Activated naive CD4-positive, alpha-beta T cell treated with anti-CD3 and anti-CD28 coated beads for 36 hours (primary cell): Measurements from ENCODE around the gene PPP2R1B. TPM values are rescaled to one million over a fixed set of nuclear protein-coding genes. Genes with fewer than 3 reads are reported as not detected.
A peak's percentile ranks its signal among the peaks of the same experiment; 100 is the strongest.

Source experiments
- CTCF ChIA-PET: fragments of 350-600 bp; sonication (Branson Sonifier 250); formaldehyde crosslinking; loops from one replicate; lab custom pipeline; 2021; ENCODE audit warnings: antibody characterized with exemption; lab: Charles Lee
- DNase-seq: peaks from one replicate; pipeline ENCODE4 v3.0.0-alpha.2; 2020
- H3K27ac Mint-ChIP-seq: one replicate; pipeline ENCODE4 v1.8.0; 2021; ENCODE audit warnings: mild to moderate bottlenecking, mixed read lengths
- H3K27me3 Mint-ChIP-seq: one replicate; pipeline ENCODE4 v1.8.0; 2021; ENCODE audit warnings: low read depth, mixed read lengths
- H3K36me3 Mint-ChIP-seq: one replicate; pipeline ENCODE4 v1.8.0; 2021; ENCODE audit warnings: low read depth, mixed read lengths
- H3K4me1 Mint-ChIP-seq: one replicate; pipeline ENCODE4 v1.8.0; 2021; ENCODE audit warnings: low read depth, mixed read lengths
- H3K4me3 Mint-ChIP-seq: one replicate; pipeline ENCODE4 v1.8.0; 2021; ENCODE audit warnings: mild to moderate bottlenecking, moderate library complexity, mixed read lengths
- H3K9me3 Mint-ChIP-seq: one replicate; pipeline ENCODE4 v1.8.0; 2021; ENCODE audit warnings: mixed read lengths
- intact Hi-C: fragments of 100-400 bp; cut with micrococcal nuclease; formaldehyde crosslinking; loops from one replicate; pipeline ENCODE4 v1.15.1; 2023
- total RNA-seq, 2 experiments: library from RNA; stranded (reverse); gene quantifications; one replicate each; pipeline ENCODE4 v1.2.3, GENCODE V29; 2021

The PPP2R1B gene
- total RNA-seq: 10 to 100 TPM; 36.7 to 43.8 TPM

- Mint-ChIP-seq H3K4me1 (peaks cover 33% of the 10 kb centered on the region), H3K36me3 (peaks cover 33% of the 10 kb centered on the region)
- CTCF ChIA-PET: interaction anchor here (0.6 to 2.9 kb wide), 10 partner anchors 9 to 513 kb away, joined by 3 to 30 read pairs (median 5); no protein-coding TSS in a partner anchor
Observed at GRCh38 chr11:111765984-111766833, at the start of gene PPP2R1B. Gene PPP2R1B, minus strand, starts transcription at chr11:111766389. Its CDS starts 28 bp downstream, at chr11:111766361.

GRCh38 chr11:111815489-111815888, 49.3 kb upstream of the PPP2R1B start:
- no peaks in the 10 kb centered on the region for H3K27me3 Mint-ChIP-seq
- H3K27ac Mint-ChIP-seq: no peak overlapping the region
- no peaks in the 10 kb centered on the region for H3K9me3 Mint-ChIP-seq
- peaks cover 7% of the 10 kb centered on the region for H3K36me3 Mint-ChIP-seq
- no peak overlapping the region for H3K4me3 Mint-ChIP-seq
- no peaks in the 10 kb centered on the region for H3K4me1 Mint-ChIP-seq
- no peak for DNase-seq
- CTCF ChIA-PET: no interaction called here
- intact Hi-C loops: no loop called here

More at GRCh38 chr11:111765984-111766833, at the start of gene PPP2R1B:
- H3K27me3 Mint-ChIP-seq: no peaks in the 10 kb centered on the region
- DNase-seq: peak; percentile 78
- H3K4me3 Mint-ChIP-seq: peak within 1 kb of the TSS; percentile 100
- intact Hi-C loops: loop anchor here (1.0 to 10.0 kb wide), 9 partner anchors 75 to 516 kb away; partner anchors contain the start of genes DLAT, POU2AF1, PTS and SDHD
- H3K27ac Mint-ChIP-seq: peak within 1 kb of the TSS; percentile 96
- H3K9me3 Mint-ChIP-seq: no peaks in the 10 kb centered on the region

DNA sequence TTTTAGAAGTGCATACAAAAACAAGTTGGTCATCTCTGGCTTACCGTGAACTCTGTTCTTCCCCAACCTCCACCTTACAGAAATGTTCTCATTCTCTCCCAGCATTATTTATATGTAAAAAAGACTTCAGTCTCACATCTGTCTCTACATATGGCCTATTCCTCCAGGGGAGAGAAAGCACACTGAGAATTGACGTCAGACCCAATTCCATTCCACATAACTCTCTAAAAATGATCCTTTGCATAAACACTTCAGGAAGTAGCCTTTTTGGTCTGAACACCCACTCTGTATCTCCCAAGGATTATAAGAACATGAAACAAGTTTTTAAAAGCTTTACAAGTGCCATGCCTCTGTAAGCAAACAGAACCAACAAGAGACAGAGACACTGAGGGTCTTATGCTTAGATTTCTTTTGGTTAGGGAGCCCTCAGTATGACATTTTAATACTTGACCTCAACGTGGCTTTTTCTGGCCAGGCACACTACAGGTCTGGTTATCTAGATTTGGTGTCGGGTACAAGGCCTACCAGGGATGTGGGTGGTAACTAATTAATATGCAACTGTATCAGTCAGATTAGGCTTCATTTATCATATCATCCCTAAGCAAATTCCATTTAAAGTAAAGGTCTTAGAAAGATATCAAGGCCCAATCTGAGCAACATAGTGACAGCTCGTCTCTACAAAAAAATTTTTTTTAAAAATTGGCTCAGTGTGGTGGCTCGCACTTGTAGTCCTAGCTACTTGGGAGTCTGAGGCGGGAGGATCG, 48.5 kb upstream of the PPP2R1B start:
- H3K27me3 Mint-ChIP-seq: no peaks in the 10 kb centered on the region
- no peaks in the 10 kb centered on the region for H3K9me3 Mint-ChIP-seq
- no peak overlapping the region for H3K27ac Mint-ChIP-seq
- no peaks in the 10 kb centered on the region for H3K4me1 Mint-ChIP-seq
- peaks cover 7% of the 10 kb centered on the region for H3K36me3 Mint-ChIP-seq
- CTCF ChIA-PET: no interaction called here
- no peak for DNase-seq
- intact Hi-C loops: no loop called here
- no peak overlapping the region for H3K4me3 Mint-ChIP-seq

GRCh38 chr11:111814106-111814505, 47.9 kb upstream of the PPP2R1B start:
- no peaks in the 10 kb centered on the region for H3K9me3 Mint-ChIP-seq
- CTCF ChIA-PET: no interaction called here
- no peak for DNase-seq
- H3K4me3 Mint-ChIP-seq: no peak overlapping the region
- H3K4me1 Mint-ChIP-seq: no peaks in the 10 kb centered on the region
- H3K36me3 Mint-ChIP-seq: peaks cover 7% of the 10 kb centered on the region
- intact Hi-C loops: no loop called here
- H3K27ac Mint-ChIP-seq: no peak overlapping the region
- H3K27me3 Mint-ChIP-seq: no peaks in the 10 kb centered on the region

- H3K27me3 Mint-ChIP-seq: no peaks in the 10 kb centered on the region
- no peak overlapping the region for H3K4me3 Mint-ChIP-seq
- CTCF ChIA-PET: no interaction called here
- H3K36me3 Mint-ChIP-seq: peaks cover 15% of the 10 kb centered on the region
- no peaks in the 10 kb centered on the region for H3K9me3 Mint-ChIP-seq
- H3K27ac Mint-ChIP-seq: no peak overlapping the region
- intact Hi-C loops: no loop called here
- no peak for DNase-seq
- no peaks in the 10 kb centered on the region for H3K4me1 Mint-ChIP-seq
Observed at GRCh38 chr11:111812211-111812610, 46.0 kb upstream of the PPP2R1B start.

DNA sequence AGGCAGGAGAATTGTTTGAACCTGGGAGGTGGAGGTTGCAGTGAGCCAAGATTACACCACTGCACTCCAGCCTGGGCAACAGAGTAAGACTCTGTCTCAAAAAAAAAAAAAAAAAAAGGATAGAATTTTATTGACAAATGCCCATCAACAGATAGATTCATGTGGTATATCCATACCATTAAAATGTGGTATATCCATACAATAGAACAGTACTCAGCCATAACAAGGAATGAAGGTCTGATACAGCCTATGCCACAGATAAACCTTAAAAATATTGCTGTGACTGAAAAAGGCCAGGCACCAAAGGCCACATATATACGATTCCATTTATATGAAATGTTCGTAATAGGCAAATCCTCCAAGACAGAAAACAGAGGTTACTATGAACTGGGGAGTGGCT, 45.3 kb upstream of the PPP2R1B start:
- no peaks in the 10 kb centered on the region for H3K9me3 Mint-ChIP-seq
- H3K36me3 Mint-ChIP-seq: peaks cover 18% of the 10 kb centered on the region
- intact Hi-C loops: no loop called here
- DNase-seq: no peak
- H3K27ac Mint-ChIP-seq: no peak overlapping the region
- no peak overlapping the region for H3K4me3 Mint-ChIP-seq
- CTCF ChIA-PET: no interaction called here
- no peaks in the 10 kb centered on the region for H3K27me3 Mint-ChIP-seq
- no peaks in the 10 kb centered on the region for H3K4me1 Mint-ChIP-seq

DNA sequence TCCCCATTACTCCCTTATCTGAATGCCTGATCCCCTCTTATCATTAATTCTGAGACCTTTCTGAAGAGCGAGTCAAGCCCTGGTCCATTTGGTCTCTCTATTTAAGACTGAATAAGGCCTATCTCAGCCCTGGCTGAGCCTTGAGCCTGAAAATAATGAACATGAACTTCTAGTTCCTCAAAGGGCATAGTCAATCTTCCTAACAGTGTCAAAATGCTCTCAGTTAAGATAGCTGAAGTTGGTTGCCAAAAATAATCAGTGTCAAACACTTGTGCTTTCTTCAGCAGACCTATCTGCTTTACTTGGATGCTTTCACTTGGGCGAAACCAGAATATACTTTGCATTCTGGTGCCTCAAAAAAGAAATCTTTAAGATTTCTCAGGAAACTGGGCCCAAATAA, 42.6 kb upstream of the PPP2R1B start:
- H3K9me3 Mint-ChIP-seq: no peaks in the 10 kb centered on the region
- H3K4me1 Mint-ChIP-seq: no peaks in the 10 kb centered on the region
- H3K4me3 Mint-ChIP-seq: no peak overlapping the region
- H3K27me3 Mint-ChIP-seq: no peaks in the 10 kb centered on the region
- CTCF ChIA-PET: interaction anchor here (1.0 kb wide), 1 partner anchor 33 kb away, joined by 3 read pairs; no protein-coding TSS in a partner anchor
- no peak for DNase-seq
- H3K27ac Mint-ChIP-seq: no peak overlapping the region
- intact Hi-C loops: no loop called here
- H3K36me3 Mint-ChIP-seq: peaks cover 24% of the 10 kb centered on the region

- H3K4me3 Mint-ChIP-seq: no peak overlapping the region
- DNase-seq: no peak
- intact Hi-C loops: no loop called here
- H3K27ac Mint-ChIP-seq: no peak overlapping the region
- no peaks in the 10 kb centered on the region for H3K4me1 Mint-ChIP-seq
- H3K36me3 Mint-ChIP-seq: peaks cover 27% of the 10 kb centered on the region
- H3K27me3 Mint-ChIP-seq: no peaks in the 10 kb centered on the region
- CTCF ChIA-PET: interaction anchor here (1.6 kb wide), 1 partner anchor 244 kb away, joined by 4 read pairs; no protein-coding TSS in a partner anchor
- no peaks in the 10 kb centered on the region for H3K9me3 Mint-ChIP-seq
Observed at GRCh38 chr11:111808063-111808588, 41.9 kb upstream of the PPP2R1B start.

GRCh38 chr11:111807076-111807475, 40.9 kb upstream of the PPP2R1B start:
- H3K36me3 Mint-ChIP-seq: peaks cover 31% of the 10 kb centered on the region
- no peak overlapping the region for H3K27ac Mint-ChIP-seq
- no peaks in the 10 kb centered on the region for H3K27me3 Mint-ChIP-seq
- CTCF ChIA-PET: interaction anchor here (0.6 to 1.6 kb wide), 4 partner anchors 12 to 243 kb away, joined by 3 to 4 read pairs (median 3); no protein-coding TSS in a partner anchor
- DNase-seq: no peak
- intact Hi-C loops: no loop called here
- H3K4me3 Mint-ChIP-seq: no peak overlapping the region
- no peaks in the 10 kb centered on the region for H3K9me3 Mint-ChIP-seq
- H3K4me1 Mint-ChIP-seq: no peaks in the 10 kb centered on the region

GRCh38 chr11:111801135-111801534, 34.9 kb upstream of the PPP2R1B start:
- H3K4me1 Mint-ChIP-seq: peaks cover 5% of the 10 kb centered on the region
- H3K36me3 Mint-ChIP-seq: peaks cover 50% of the 10 kb centered on the region
- CTCF ChIA-PET: no interaction called here
- H3K4me3 Mint-ChIP-seq: no peak overlapping the region
- no peak overlapping the region for H3K27ac Mint-ChIP-seq
- no peaks in the 10 kb centered on the region for H3K27me3 Mint-ChIP-seq
- peaks cover 2% of the 10 kb centered on the region for H3K9me3 Mint-ChIP-seq
- intact Hi-C loops: no loop called here
- no peak for DNase-seq

DNA sequence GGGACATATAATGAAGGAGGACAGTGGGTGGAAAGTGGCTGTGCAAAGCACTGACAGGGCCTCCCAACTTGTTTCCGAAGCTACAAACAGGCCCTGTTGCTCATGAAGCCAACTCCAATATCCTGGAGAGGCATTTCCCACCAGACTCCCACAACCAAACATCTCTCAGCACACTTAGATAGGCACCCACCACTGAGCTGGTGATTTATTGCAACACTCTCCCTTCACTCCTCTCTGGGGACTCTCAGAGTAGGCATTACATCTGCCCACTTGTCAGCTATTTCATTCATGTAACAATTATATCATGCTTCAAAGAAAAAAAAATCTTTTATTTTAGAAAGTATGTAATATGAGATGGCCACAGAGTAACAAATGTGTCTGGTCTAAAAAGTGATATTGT, 32.1 kb upstream of the PPP2R1B start:
- intact Hi-C loops: no loop called here
- peaks cover 5% of the 10 kb centered on the region for H3K4me1 Mint-ChIP-seq
- H3K27me3 Mint-ChIP-seq: no peaks in the 10 kb centered on the region
- peaks cover 41% of the 10 kb centered on the region for H3K36me3 Mint-ChIP-seq
- no peak for DNase-seq
- CTCF ChIA-PET: no interaction called here
- H3K9me3 Mint-ChIP-seq: peaks cover 2% of the 10 kb centered on the region
- no peak overlapping the region for H3K4me3 Mint-ChIP-seq
- no peak overlapping the region for H3K27ac Mint-ChIP-seq

GRCh38 chr11:111797145-111797581, 31.0 kb upstream of the PPP2R1B start:
- no peak overlapping the region for H3K27ac Mint-ChIP-seq
- H3K9me3 Mint-ChIP-seq: peaks cover 2% of the 10 kb centered on the region
- H3K36me3 Mint-ChIP-seq: peaks cover 35% of the 10 kb centered on the region
- no peak overlapping the region for H3K4me3 Mint-ChIP-seq
- intact Hi-C loops: no loop called here
- CTCF ChIA-PET: interaction anchor here (0.6 kb wide), 1 partner anchor 9 kb away, joined by 3 read pairs; no protein-coding TSS in a partner anchor
- peak; percentile 12 for DNase-seq
- peaks cover 5% of the 10 kb centered on the region for H3K4me1 Mint-ChIP-seq
- H3K27me3 Mint-ChIP-seq: no peaks in the 10 kb centered on the region
